Stomach smooth muscle (tissue), 2 donors: ENCODE measurements around the gene LPIN1.

Experiments
- H3K27ac ChIP-seq: one replicate; pipeline ENCODE4 v1.7.0; 2013; ENCODE audit warnings: mild to moderate bottlenecking, low read length, inconsistent platforms
- H3K27me3 ChIP-seq, 2 donors: one replicate each; pipeline ENCODE4 v1.7.0; 2013; ENCODE audit warnings: low read length in 2 of 2; ENCODE audit not compliant: insufficient read depth in 2 of 2, control insufficient read depth in 1 of 2
- H3K36me3 ChIP-seq, 2 donors: one replicate each; pipeline ENCODE4 v1.7.0; 2013; ENCODE audit warnings: low read length in 2 of 2; ENCODE audit not compliant: control insufficient read depth in 2 of 2, insufficient read depth in 2 of 2
- H3K4me1 ChIP-seq: one replicate; pipeline ENCODE4 v1.7.0; 2013; ENCODE audit warnings: low read length; ENCODE audit not compliant: control insufficient read depth, insufficient read depth
- H3K4me3 ChIP-seq, 2 donors: one replicate each; pipeline ENCODE4 v1.7.0; 2013; ENCODE audit warnings: low read length in 2 of 2
- H3K9ac ChIP-seq, 2 donors: one replicate each; pipeline ENCODE4 v1.7.0; 2013; ENCODE audit warnings: low read length in 2 of 2, mild to moderate bottlenecking in 1 of 2
- H3K9me3 ChIP-seq, 2 donors: one replicate each; pipeline ENCODE4 v1.7.0; 2013; ENCODE audit warnings: low read length in 2 of 2; ENCODE audit not compliant: control insufficient read depth in 2 of 2
- donor health status: healthy.
- donor health status: Pancreatic carcinoma.

Gene LPIN1

DNA sequence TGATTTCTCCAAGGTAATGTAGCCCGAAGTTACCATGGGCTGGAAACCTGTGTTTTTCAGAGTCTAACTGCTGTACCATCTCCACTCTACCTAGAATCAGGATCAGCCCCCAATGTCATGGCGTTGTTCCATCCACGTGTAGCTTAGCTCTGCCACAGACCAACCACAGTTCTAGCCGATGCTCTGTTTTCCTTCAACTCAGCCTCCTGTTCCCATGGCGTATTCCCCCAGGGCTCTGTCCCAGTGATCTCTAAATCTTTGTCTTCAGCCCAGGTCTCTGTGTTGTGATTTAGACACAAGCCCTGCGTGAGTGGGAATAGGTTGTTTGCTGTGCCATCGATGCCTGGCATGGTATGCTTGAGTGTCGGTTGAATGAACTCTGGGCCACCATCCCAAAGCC, 53.4 kb downstream of the LPIN1 start:
- no peak overlapping the region for H3K4me3 ChIP-seq
- H3K9me3 ChIP-seq = no peaks in the 10 kb centered on the region
- H3K27me3 ChIP-seq = no peaks in the 10 kb centered on the region
- H3K9ac ChIP-seq = no peak overlapping the region
- peaks cover 2% of the 10 kb centered on the region for H3K4me1 ChIP-seq
- peaks cover 50 to 63% of the 10 kb centered on the region in 2 donors for H3K36me3 ChIP-seq
- H3K27ac ChIP-seq = no peak overlapping the region

DNA sequence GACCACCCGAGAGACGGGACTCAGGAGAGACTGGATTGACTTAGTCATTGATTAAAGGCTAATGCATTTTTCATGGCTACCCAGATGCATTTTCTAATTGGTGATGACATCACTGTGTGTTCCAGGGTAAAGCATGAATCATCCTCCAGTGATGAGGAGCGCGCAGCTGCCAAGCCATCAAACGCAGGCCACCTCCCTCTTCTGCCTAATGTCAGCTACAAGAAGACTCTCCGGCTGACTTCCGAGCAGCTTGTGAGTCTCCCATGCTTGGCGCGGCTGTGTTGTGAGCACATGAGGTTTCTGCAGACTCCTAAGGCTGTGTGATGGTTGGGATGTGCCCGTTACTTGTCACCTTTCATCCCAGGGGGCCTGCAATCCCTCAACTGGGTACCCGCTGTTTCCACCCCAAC, 56.4 kb downstream of the LPIN1 start:
- Histone ChIP-seq H3K27me3 (no peaks in the 10 kb centered on the region), H3K9me3 (no peaks in the 10 kb centered on the region), H3K36me3 (peaks cover 48 to 58% of the 10 kb centered on the region in 2 donors)

DNA sequence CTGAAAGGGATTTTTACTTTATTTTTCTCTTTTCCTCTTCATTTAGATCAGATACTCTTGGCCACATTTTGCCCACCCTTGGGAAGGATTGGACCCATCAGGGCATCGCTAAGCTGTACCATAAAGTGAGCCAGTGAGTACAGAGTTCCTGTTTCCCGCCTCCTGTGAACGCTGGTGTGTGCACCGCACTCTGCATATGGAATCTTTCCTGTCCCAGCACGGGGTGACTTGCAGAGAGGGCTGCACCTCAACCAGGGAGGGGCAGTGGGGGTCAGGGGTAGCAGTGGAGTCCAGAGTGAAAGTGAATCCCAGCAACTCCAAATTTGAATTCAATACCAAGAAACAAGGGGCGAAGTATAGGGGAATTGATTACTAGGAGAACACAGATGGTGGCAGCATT, 58.6 kb downstream of the LPIN1 start:
- Histone ChIP-seq H3K9ac (no peak overlapping the region), H3K27ac (no peak overlapping the region), H3K4me3 (no peak overlapping the region), H3K9me3 (no peaks in the 10 kb centered on the region), H3K4me1 (no peaks in the 10 kb centered on the region), H3K27me3 (no peaks in the 10 kb centered on the region), H3K36me3 (peaks cover 44 to 46% of the 10 kb centered on the region in 2 donors)

More for the DNA sequence above, 56.4 kb downstream of the LPIN1 start:
- Histone ChIP-seq H3K4me1 (peaks cover 2% of the 10 kb centered on the region), H3K4me3 (no peak overlapping the region), H3K9ac (no peak overlapping the region), H3K27ac (no peak overlapping the region)

DNA sequence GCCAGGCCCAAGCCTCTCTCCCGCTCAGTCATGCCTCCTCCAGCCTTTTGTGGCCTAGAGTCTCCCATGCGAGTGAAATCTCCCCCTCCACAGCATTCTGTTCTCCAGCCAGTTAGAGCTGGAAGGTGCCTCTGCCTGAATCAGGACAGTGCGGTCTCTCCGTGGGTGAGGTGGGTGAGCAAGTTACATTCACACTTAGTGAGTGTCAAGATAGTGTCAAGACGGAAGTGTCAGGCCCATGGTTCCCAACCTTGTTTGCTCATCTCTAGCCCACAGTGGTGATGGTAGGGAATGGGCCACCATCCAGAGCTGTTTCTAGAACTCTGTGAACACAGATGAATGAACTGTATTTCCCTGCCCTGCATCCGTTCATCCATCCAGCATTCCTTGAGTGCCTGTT, 59.5 kb downstream of the LPIN1 start:
- Histone ChIP-seq H3K36me3 (peaks cover 44 to 49% of the 10 kb centered on the region in 2 donors), H3K27ac (no peak overlapping the region), H3K27me3 (no peaks in the 10 kb centered on the region), H3K4me3 (no peak overlapping the region), H3K9ac (no peak overlapping the region), H3K4me1 (peaks cover 1% of the 10 kb centered on the region), H3K9me3 (no peaks in the 10 kb centered on the region)

DNA sequence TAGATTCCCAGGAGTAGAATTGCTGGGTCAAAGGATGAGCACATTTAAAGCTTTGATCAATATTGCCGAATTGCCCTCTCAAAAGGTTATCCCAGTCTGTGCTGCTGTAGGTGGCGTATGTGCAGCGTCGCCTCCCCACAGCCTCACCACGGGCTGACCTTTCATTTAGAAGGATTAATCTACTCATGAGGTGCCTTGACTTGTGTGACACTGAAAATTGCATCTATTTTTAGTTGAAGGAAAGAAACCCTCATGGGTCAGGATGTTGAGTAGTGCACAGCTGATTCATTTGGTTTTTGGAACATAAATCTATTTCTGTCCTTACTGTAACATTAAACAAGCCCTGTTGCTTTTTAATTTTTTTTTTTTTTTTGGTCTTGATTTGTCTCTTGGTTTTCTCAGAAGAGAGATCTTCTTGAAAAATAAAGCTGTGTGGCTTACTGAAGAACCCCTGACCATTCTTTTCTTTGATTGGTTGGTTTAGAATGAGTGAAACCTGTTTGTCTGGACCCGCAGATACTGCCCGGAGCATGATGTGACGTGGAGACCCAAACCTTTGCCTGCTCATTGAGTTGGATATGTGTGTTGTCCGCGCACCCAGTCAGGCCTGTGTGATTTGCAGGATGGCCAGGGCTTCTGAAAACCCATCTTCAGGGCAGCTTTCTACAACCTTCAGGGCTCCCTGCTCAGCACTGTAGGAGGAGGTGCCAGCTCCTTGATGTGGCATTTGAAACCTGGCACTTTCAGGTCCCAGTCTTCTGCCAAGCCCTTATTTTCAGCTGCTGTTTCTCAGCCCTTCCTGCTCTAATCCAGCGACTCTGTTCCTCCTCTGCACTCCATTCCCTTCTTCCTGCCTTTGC, 61.0 kb downstream of the LPIN1 start:
- Histone ChIP-seq H3K4me1 (peaks cover 4% of the 10 kb centered on the region), H3K9ac (no peak overlapping the region), H3K36me3 (peaks cover 44 to 51% of the 10 kb centered on the region in 2 donors), H3K9me3 (no peaks in the 10 kb centered on the region), H3K27me3 (no peaks in the 10 kb centered on the region), H3K4me3 (no peak overlapping the region), H3K27ac (no peak overlapping the region)

DNA sequence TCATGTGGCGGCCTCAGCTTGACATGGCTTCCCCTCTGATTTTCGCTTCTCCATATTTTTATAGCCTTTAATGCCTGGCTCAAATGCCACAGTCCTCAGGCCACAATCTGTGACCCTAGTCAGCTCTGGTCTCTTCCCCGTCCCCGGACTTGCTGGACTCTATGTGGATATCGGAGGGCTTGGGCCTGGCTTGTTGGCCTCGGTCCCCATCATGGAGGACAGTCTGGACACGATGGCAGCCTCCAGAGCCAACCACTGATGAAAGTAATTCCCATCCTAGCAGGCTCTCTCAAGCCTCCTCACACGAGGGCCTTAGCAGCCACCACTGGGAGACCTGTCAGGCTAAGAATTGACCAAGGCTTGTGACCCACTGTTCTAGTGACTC, 61.6 kb downstream of the LPIN1 start:
- Histone ChIP-seq H3K27ac (no peak overlapping the region), H3K9me3 (no peaks in the 10 kb centered on the region), H3K36me3 (peaks cover 44 to 45% of the 10 kb centered on the region in 2 donors)

DNA sequence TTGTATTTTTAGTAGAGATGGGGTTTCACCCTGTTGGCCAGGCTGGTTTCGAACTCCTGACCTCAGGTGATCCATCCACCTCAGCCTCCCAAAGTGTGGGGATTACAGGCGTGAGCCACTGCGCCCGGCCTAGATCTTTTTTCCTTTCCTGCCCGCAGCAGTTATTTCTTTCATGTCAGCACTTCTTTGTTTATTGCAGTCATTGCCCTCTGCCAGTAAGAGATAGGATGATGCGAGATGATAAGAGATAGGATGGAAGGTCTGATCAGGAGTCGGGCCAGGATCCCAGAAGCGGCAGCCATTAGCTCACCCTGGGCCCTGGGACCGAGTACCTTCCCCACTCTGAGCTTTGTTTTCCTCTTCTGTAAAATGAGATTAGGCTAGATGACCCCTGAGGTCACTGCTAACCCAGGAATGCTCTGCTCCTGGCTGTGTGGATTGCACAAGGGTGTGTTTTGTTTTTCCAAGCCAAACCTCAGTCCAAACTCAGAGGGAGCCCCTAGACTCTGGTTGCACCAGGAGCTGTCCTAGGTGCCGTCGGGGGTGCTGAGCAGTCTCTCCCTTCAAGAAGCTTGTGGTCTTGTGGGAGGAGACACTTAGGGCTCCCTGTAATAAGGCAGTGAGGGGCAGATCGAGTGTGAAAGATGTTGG, 63.3 kb downstream of the LPIN1 start:
- Histone ChIP-seq H3K9me3 (no peaks in the 10 kb centered on the region), H3K36me3 (peaks cover 31 to 33% of the 10 kb centered on the region in 2 donors), H3K27me3 (no peaks in the 10 kb centered on the region), H3K4me3 (no peak overlapping the region), H3K4me1 (peaks cover 4% of the 10 kb centered on the region), H3K9ac (no peak overlapping the region), H3K27ac (no peak overlapping the region)

More for the DNA sequence above, 61.6 kb downstream of the LPIN1 start:
- Histone ChIP-seq H3K4me1 (peaks cover 4% of the 10 kb centered on the region), H3K4me3 (no peak overlapping the region), H3K9ac (no peak overlapping the region), H3K27me3 (no peaks in the 10 kb centered on the region)

DNA sequence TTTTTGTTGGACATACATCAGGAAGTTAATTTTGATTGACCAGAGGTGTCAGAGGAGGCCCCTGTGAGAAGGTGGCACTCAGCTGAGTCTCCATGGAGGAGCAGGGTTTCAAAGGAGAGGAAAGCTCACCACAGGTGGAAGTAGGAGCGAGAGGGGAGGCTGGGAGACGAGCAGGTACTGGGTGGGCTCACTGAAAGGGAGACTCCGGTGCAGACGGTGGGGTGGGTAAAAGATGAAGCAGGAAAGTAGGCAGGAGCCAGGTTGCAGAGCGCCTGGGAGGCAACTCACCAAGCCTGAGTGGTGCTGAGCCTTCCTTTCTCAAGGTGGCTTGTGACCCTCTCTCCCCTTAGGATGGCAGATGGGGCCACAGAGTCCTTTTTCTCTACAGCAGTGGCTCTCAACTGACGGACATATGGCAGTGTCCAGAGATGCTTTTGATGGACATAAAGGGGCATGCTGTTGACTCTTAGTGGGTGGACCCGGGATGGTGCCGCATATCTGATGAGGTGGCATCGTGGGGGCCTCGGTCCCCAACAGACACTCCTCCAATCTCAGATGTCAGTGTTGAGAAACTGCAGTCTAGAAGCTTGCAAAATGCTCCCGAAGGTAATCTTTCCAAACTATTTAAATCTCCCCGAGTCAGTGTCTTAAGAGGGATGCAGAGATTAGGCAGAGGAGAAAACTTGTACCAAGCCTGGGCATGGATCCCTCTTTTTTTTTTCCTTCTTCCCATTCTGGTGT, 64.0 kb downstream of the LPIN1 start:
- Histone ChIP-seq H3K4me1 (peaks cover 4% of the 10 kb centered on the region), H3K9ac (no peak overlapping the region), H3K27ac (no peak overlapping the region), H3K9me3 (no peaks in the 10 kb centered on the region), H3K27me3 (no peaks in the 10 kb centered on the region), H3K36me3 (peaks cover 29 to 31% of the 10 kb centered on the region in 2 donors), H3K4me3 (no peak overlapping the region)

DNA sequence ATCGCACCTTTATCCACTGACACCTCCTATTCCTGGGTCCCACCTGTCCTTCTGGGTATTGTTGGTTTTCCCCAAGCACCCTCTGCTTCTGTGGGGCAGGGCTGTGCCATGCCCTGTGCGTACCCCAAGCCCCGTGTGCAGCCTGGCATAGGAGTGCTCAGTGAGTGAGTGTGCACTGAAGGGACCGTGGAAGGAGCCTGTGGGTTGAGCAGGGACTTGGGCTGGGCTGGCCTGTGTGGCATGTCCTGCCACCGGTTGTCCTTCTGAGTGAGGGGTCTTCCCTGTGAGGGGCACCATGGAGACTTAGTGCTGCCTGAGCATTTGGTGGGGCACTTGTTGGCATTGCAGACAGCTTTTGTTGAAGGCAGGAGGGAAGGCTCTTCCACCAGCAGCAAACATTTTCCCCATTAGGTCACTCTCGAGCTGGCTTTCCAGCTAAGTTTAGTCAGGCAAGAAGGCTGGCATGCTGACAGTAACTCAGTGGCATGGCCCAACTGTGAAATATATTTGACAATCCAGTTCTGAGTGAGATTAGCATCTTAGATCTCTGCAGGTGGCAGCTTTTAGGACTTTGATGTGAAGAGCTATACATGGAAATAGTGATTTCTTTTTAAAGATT, 64.7 kb downstream of the LPIN1 start:
- H3K4me1 ChIP-seq = peaks cover 4% of the 10 kb centered on the region
- no peaks in the 10 kb centered on the region for H3K9me3 ChIP-seq
- no peak overlapping the region for H3K4me3 ChIP-seq
- peaks cover 25 to 30% of the 10 kb centered on the region in 2 donors for H3K36me3 ChIP-seq
- no peaks in the 10 kb centered on the region for H3K27me3 ChIP-seq
- H3K27ac ChIP-seq = no peak overlapping the region
- H3K9ac ChIP-seq = no peak overlapping the region

DNA sequence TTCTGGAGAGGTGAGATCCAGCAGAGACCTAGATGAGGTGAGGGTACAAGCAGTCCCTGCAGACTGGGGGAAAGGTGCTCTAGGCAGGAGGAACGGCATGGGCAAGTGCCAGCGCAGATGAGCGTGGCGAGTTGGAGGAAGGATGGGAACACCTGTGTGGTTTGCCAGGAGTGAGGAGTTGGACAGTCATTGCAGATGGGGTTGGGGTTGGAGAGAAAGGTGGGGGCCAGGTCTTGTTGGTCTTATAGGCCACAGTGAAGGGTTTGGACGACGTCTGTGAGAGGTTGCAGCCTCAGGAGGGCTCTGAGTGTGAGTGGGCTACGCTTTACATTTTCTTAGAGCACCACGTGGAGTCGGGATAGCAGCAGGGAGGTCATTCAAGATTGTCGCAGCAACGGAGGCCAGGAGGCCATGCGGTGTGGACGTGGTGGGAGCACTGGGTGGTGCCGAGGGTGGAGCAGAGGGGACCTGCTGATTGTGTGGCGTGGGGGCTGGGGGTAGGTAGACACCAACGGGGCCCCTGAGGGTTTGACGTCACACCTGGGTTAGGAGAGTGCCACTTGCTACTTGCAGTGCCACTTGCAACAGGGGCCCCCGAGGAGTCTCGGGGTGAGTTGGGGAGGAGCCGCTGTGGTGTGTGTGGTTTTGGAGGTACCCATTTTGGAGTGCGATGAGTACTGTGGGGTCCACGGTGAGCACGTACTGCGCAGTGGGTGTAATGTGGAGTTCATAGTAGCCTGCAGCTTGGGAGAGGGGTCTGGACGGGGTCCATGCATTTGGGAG, 66.2 kb downstream of the LPIN1 start:
- Histone ChIP-seq H3K9me3 (no peaks in the 10 kb centered on the region), H3K4me3 (no peak overlapping the region), H3K27ac (no peak overlapping the region), H3K27me3 (no peaks in the 10 kb centered on the region), H3K4me1 (peaks cover 4% of the 10 kb centered on the region), H3K36me3 (peaks cover 19 to 31% of the 10 kb centered on the region in 2 donors), H3K9ac (no peak overlapping the region)
